Natural killer cell (primary cell): ENCODE results near the gene DNMT1. TPM values are rescaled to one million over a fixed set of nuclear protein-coding genes. Genes with fewer than 3 reads are reported as not detected.

ENCODE experiments used
- ATAC-seq, 3 donors: fragments of 150-1000 bp in 2 of 3; fragments of 200-7000 bp in 1 of 3; cut with Tn5 transposase; 1 replicate in 1 of 3; 2 replicates in 2 of 3; pipeline ENCODE4 v1.10.0; 2021; ENCODE audit warnings: mild to moderate bottlenecking in 2 of 3, moderate library complexity in 2 of 3
- DNase-seq, 2 donors: peaks; one replicate each; pipeline versions ENCODE4 v3.0.0 to v3.0.0-alpha.2; 2013 to 2021; ENCODE audit warnings: mixed read lengths in 1 of 2
- H3K27ac ChIP-seq: one replicate; pipeline ENCODE4 v1.5.1; 2013; ENCODE audit warnings: mild to moderate bottlenecking, low read length
- H3K27me3 ChIP-seq: one replicate; pipeline ENCODE4 v1.6.1; 2013; ENCODE audit warnings: low read length; ENCODE audit not compliant: control insufficient read depth, insufficient read depth
- H3K36me3 ChIP-seq: one replicate; pipeline ENCODE4 v1.6.1; 2013; ENCODE audit warnings: low read length; ENCODE audit not compliant: control insufficient read depth, insufficient read depth
- H3K4me1 ChIP-seq: one replicate; pipeline ENCODE4 v1.6.1; 2013; ENCODE audit warnings: low read length; ENCODE audit not compliant: control insufficient read depth, insufficient read depth
- H3K4me3 ChIP-seq: one replicate; pipeline ENCODE4 v1.5.1; 2013; ENCODE audit warnings: low read length
- H3K9me3 ChIP-seq: one replicate; pipeline ENCODE4 v1.6.1; 2013; ENCODE audit warnings: low read length; ENCODE audit not compliant: control insufficient read depth, insufficient read depth
- H3K27ac Mint-ChIP-seq, 2 donors: one replicate each; pipeline ENCODE4 v1.8.0; 2022; ENCODE audit warnings: mild to moderate bottlenecking in 2 of 2, mixed read lengths in 2 of 2, moderate library complexity in 1 of 2
- H3K27me3 Mint-ChIP-seq, 2 donors: one replicate each; pipeline ENCODE4 v1.8.0; 2022; ENCODE audit warnings: low read depth in 2 of 2, mixed read lengths in 2 of 2
- H3K36me3 Mint-ChIP-seq: one replicate; pipeline ENCODE4 v1.8.0; 2022; ENCODE audit warnings: mixed read lengths
- H3K4me1 Mint-ChIP-seq, 2 donors: one replicate each; pipeline ENCODE4 v1.8.0; 2022; ENCODE audit warnings: mixed read lengths in 2 of 2
- H3K4me3 Mint-ChIP-seq: one replicate; pipeline ENCODE4 v1.8.0; 2022; ENCODE audit warnings: mild to moderate bottlenecking, moderate library complexity, mixed read lengths
- H3K9me3 Mint-ChIP-seq, 2 donors: one replicate each; pipeline ENCODE4 v1.8.0; 2022; ENCODE audit warnings: mixed read lengths in 2 of 2
- WGBS: methylation state at CpG from one replicate; pipeline ENCODE4 v1.1.7; 2013; ENCODE audit warnings: missing lambda C conversion rate; ENCODE audit not compliant: insufficient coverage; 5-methylcytosine and 5-hydroxymethylcytosine counted together
- intact Hi-C: fragments of 100-400 bp; cut with micrococcal nuclease; formaldehyde crosslinking; loops from one replicate; pipeline ENCODE4 v1.14.2; 2022
- total RNA-seq, 4 donors: library from RNA; stranded (reverse); fragments of 120-200 nt in 1 of 4; gene quantifications; one replicate each; pipeline versions ENCODE4 v1.2.3 to v1.2.4, GENCODE V29; 2013 to 2022
- TF ChIP-seq, protein P1 (sequence below): fragments of 200-600 bp; IDR thresholded peaks from one replicate; pipeline ENCODE4 v1.8.0; 2022; ENCODE audit warnings: antibody characterized with exemption

Gene DNMT1
- total RNA-seq, 3 donors from 2014 or later (not counting 1 experiment from before 2014, with no cell fraction given), result 266 to 323 (median 275) TPM

GRCh38 chr19:10195199-10195519 lies 406 bp upstream of the DNMT1 start:
- no peaks in the 10 kb centered on the region for H3K9me3 ChIP-seq
- Mint-ChIP-seq H3K4me3 (peak overlapping the region; percentile 93), H3K27ac (peak overlapping the region; percentile 86 to 94), H3K9me3 (no peaks in the 10 kb centered on the region), H3K27me3 (no peaks in the 10 kb centered on the region), H3K36me3 (no peaks in the 10 kb centered on the region), H3K4me1 (peaks cover 28 to 29% of the 10 kb centered on the region in 2 donors)
- peak overlapping the region; percentile 19 for H3K27ac ChIP-seq
- DNase-seq (no peak), ATAC-seq (peak in 1 of 3 donors; percentile 2)
- H3K27me3 ChIP-seq, result no peaks in the 10 kb centered on the region
- peak overlapping the region; percentile 65 for H3K4me3 ChIP-seq
- intact Hi-C loops, result loop anchor here (2.0 kb wide), 1 partner anchor 36 kb away; the partner anchor contains the start of gene S1PR2
- TF ChIP-seq, protein P1, sequence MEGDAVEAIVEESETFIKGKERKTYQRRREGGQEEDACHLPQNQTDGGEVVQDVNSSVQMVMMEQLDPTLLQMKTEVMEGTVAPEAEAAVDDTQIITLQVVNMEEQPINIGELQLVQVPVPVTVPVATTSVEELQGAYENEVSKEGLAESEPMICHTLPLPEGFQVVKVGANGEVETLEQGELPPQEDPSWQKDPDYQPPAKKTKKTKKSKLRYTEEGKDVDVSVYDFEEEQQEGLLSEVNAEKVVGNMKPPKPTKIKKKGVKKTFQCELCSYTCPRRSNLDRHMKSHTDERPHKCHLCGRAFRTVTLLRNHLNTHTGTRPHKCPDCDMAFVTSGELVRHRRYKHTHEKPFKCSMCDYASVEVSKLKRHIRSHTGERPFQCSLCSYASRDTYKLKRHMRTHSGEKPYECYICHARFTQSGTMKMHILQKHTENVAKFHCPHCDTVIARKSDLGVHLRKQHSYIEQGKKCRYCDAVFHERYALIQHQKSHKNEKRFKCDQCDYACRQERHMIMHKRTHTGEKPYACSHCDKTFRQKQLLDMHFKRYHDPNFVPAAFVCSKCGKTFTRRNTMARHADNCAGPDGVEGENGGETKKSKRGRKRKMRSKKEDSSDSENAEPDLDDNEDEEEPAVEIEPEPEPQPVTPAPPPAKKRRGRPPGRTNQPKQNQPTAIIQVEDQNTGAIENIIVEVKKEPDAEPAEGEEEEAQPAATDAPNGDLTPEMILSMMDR, result no peak
- peaks cover 40% of the 10 kb centered on the region for H3K4me1 ChIP-seq
- H3K36me3 ChIP-seq, result peaks cover 4% of the 10 kb centered on the region
- WGBS, result 14% methylated on average over 5 of the region's 6 CpGs

DNA sequence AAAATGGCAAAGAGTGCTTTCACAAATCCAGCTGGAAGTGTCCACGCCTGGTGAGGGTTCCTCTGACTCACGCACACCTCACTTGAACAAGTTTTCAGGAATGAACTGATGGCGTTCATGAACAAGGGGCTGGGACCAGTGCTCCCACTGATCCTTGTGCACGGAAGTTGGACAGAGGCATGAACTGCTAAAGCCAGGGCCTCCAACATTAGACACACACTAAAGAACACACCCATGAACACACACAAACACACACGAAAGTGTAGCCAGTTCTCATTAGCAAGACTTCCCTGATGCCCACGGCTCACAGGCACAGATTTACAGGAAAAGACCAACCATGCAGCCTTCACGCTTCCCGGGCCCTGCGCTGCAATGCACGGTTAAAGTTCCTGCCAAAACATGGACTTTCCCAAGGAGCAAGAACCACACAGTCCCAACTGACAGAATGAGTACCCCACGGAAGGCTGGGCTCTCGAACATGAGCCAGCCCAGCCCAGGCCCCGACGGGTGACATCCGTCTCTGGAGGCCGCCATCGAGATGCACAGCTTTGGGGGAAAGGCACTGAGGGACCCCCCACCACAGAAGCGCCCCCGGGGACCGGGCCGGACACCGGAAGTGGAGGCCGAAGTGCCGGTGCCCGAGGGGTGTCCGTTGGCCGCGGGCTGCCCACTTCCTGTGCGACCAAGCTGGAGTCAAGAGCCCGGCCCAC lies 808 bp downstream of the DNMT1 start:
- Histone ChIP-seq H3K9me3 (no peaks in the 10 kb centered on the region), H3K4me1 (peaks cover 39% of the 10 kb centered on the region), H3K27me3 (no peaks in the 10 kb centered on the region), H3K27ac (peak overlapping the region; percentile 52), H3K4me3 (peak overlapping the region; percentile 65), H3K36me3 (peaks cover 10% of the 10 kb centered on the region)
- no peak for ATAC-seq
- TF ChIP-seq, protein P1, result no peak
- H3K4me1 Mint-ChIP-seq, result peaks cover 34 to 36% of the 10 kb centered on the region in 2 donors
- under 1% methylated on average over 30 of the region's 30 CpGs for WGBS
- H3K27ac Mint-ChIP-seq, result peak overlapping the region; percentile 86 to 94
- H3K9me3 Mint-ChIP-seq, result no peaks in the 10 kb centered on the region
- no peaks in the 10 kb centered on the region for H3K36me3 Mint-ChIP-seq
- peak in 1 of 2 donors; percentile 42 for DNase-seq
- peak overlapping the region; percentile 93 for H3K4me3 Mint-ChIP-seq
- intact Hi-C loops, result loop anchor here (2.0 kb wide), 1 partner anchor 37 kb away; the partner anchor contains the start of gene S1PR2
- no peaks in the 10 kb centered on the region for H3K27me3 Mint-ChIP-seq

DNA sequence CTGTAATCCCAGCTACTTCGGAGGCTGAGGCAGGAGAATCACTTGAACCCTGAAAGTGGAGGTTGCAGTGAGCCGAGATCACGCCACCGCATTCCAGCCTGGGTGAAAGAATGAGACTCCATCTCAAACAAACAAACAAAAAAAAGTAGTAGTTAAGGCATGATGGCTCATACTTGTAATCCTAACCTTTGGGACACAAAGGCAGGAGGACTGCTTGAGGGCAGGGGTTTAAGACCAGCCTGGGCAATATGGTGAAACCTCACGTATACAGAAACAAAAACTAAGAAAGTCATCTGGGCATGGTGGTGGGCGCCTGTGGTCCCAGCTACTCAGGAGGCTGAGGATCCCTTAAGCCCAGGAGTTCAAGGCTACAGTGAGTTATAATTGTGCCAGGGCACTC lies 1.8 kb downstream of the DNMT1 start:
- ATAC-seq, result no peak
- Mint-ChIP-seq H3K4me1 (peaks cover 35 to 37% of the 10 kb centered on the region in 2 donors), H3K36me3 (no peaks in the 10 kb centered on the region), H3K27me3 (no peaks in the 10 kb centered on the region), H3K4me3 (peak overlapping the region; percentile 62), H3K9me3 (no peaks in the 10 kb centered on the region), H3K27ac (peak overlapping the region in 1 of 2 donors; percentile 51)
- intact Hi-C loops, result no loop called here
- TF ChIP-seq, protein P1, result no peak
- Histone ChIP-seq H3K9me3 (no peaks in the 10 kb centered on the region), H3K27ac (no peak overlapping the region), H3K4me1 (peaks cover 30% of the 10 kb centered on the region), H3K4me3 (no peak overlapping the region), H3K36me3 (peaks cover 12% of the 10 kb centered on the region), H3K27me3 (no peaks in the 10 kb centered on the region)
- DNase-seq, result no peak
- WGBS, result 77% methylated on average over 3 of the region's 6 CpGs

GRCh38 chr19:10191347-10191746 lies 3.4 kb downstream of the DNMT1 start:
- Histone ChIP-seq H3K4me3 (no peak overlapping the region), H3K27ac (no peak overlapping the region), H3K27me3 (no peaks in the 10 kb centered on the region), H3K36me3 (peaks cover 12% of the 10 kb centered on the region), H3K4me1 (peaks cover 30% of the 10 kb centered on the region), H3K9me3 (no peaks in the 10 kb centered on the region)
- intact Hi-C loops, result no loop called here
- Mint-ChIP-seq H3K27ac (no peak overlapping the region), H3K4me3 (no peak overlapping the region), H3K27me3 (no peaks in the 10 kb centered on the region), H3K9me3 (no peaks in the 10 kb centered on the region), H3K4me1 (peaks cover 35 to 46% of the 10 kb centered on the region in 2 donors), H3K36me3 (no peaks in the 10 kb centered on the region)
- ATAC-seq (no peak), DNase-seq (no peak)
- TF ChIP-seq, protein P1, result no peak
- WGBS, result 79% methylated on average over 2 of the region's 2 CpGs
